IPS DF 4.7 (cell line): ENCODE results near the gene SCYGR5.
"Not testable (repeated sequence)": the region's sequence is repeated elsewhere in the genome, so short reads cannot be mapped to it uniquely, and the experiment has no call there.

Experiments
- DNase-seq: peaks from one replicate; pipeline ENCODE4 v3.0.0-alpha.2; 2013; ENCODE audit warnings: low spot score; ENCODE audit errors: extremely low read depth

Gene SCYGR5

GRCh38 chr2:227673620-227674019 lies 7.0 kb downstream of the SCYGR5 start:
- not testable (repeated sequence) for DNase-seq

GRCh38 chr2:227674485-227674884 lies 7.9 kb downstream of the SCYGR5 start:
- no peak for DNase-seq

GRCh38 chr2:227677928-227678327 lies 11.3 kb downstream of the SCYGR5 start:
- DNase-seq = no peak

- no peak for DNase-seq
Measured at GRCh38 chr2:227684258-227684657, 17.7 kb downstream of the SCYGR5 start.

GRCh38 chr2:227687189-227687588 lies 20.6 kb downstream of the SCYGR5 start:
- DNase-seq = no peak

- no peak for DNase-seq
Measured at GRCh38 chr2:227696990-227697679, 30.5 kb downstream of the SCYGR5 start.

GRCh38 chr2:227701556-227701955 lies 35.0 kb downstream of the SCYGR5 start:
- DNase-seq = no peak

GRCh38 chr2:227703280-227703732 lies 36.7 kb downstream of the SCYGR5 start:
- DNase-seq = no peak

GRCh38 chr2:227703961-227704360 lies 37.4 kb downstream of the SCYGR5 start:
- DNase-seq = no peak

- no peak for DNase-seq
Measured at GRCh38 chr2:227706859-227707258, 40.3 kb downstream of the SCYGR5 start.

GRCh38 chr2:227707390-227707789 lies 40.8 kb downstream of the SCYGR5 start:
- DNase-seq = no peak

- DNase-seq = no peak
Measured at GRCh38 chr2:227710986-227711385, 44.4 kb downstream of the SCYGR5 start.

- DNase-seq = no peak
Measured at GRCh38 chr2:227713291-227713690, 46.7 kb downstream of the SCYGR5 start.

GRCh38 chr2:227716501-227716900 lies 49.9 kb downstream of the SCYGR5 start:
- DNase-seq = no peak
